Measurements from ENCODE around the gene QPRT. TPM values are rescaled to one million over a fixed set of nuclear protein-coding genes. Genes with fewer than 3 reads are reported as not detected.

The QPRT gene
- total RNA-seq, 4 donors from 2014 or later: 1.5 to 13.8 (median 2.4) TPM

- no peak for TF ChIP-seq CTCF (IDR thresholded peaks at IDR 0.05; ENCODE audit: low read depth)
Observed at GRCh38 chr16:29734786-29735185, 55.8 kb downstream of the QPRT start.

- TF ChIP-seq CTCF (IDR thresholded peaks at IDR 0.05; ENCODE audit: low read depth): no peak
Observed at GRCh38 chr16:29736112-29736511, 57.1 kb downstream of the QPRT start.

GRCh38 chr16:29736764-29737163 is 57.8 kb downstream of the QPRT start:
- no peak for TF ChIP-seq CTCF (IDR thresholded peaks at IDR 0.05; ENCODE audit: low read depth)

- no peak for TF ChIP-seq CTCF (IDR thresholded peaks at IDR 0.05; ENCODE audit: low read depth)
Observed at GRCh38 chr16:29737713-29738112, 58.7 kb downstream of the QPRT start.

GRCh38 chr16:29738514-29738913 is 59.5 kb downstream of the QPRT start:
- TF ChIP-seq CTCF (IDR thresholded peaks at IDR 0.05; ENCODE audit: low read depth): no peak

GRCh38 chr16:29742683-29743275 is 63.8 kb downstream of the QPRT start:
- no peak for TF ChIP-seq CTCF (IDR thresholded peaks at IDR 0.05; ENCODE audit: low read depth)

- TF ChIP-seq CTCF (IDR thresholded peaks at IDR 0.05; ENCODE audit: low read depth): no peak
Observed at GRCh38 chr16:29743475-29743826, 64.5 kb downstream of the QPRT start.
